K562 (cell line): ENCODE measurements around the gene COL4A2. TPM values are rescaled to one million over a fixed set of nuclear protein-coding genes. Genes with fewer than 3 reads are reported as not detected.

ENCODE experiments used
- ARID2 ChIP-seq: fragments of 450-650 bp; IDR thresholded peaks from 2 replicates; pipeline ENCODE4 v1.6.1; 2017; ENCODE audit warnings: antibody characterized with exemption, mild to moderate bottlenecking
- CHD1 ChIP-seq: fragments of 200-600 bp; sonication (generic); IDR thresholded peaks from one replicate; pipeline ENCODE4 v1.6.1; 2012; ENCODE audit warnings: mild to moderate bottlenecking, moderate library complexity, low read length, inconsistent platforms
- ETS1 ChIP-seq: conservative IDR thresholded peaks from 2 replicates; pipeline ENCODE4 v1.6.1; 2011; ENCODE audit warnings: low read depth, mild to moderate bottlenecking, low read length; ENCODE audit not compliant: control insufficient read depth
- ETV5 ChIP-seq: sonication (generic); formaldehyde crosslinking; IDR thresholded peaks from 2 replicates; pipeline ENCODE4 v1.4.0; 2020; ENCODE audit warnings: low read depth, mild to moderate bottlenecking, missing genetic modification reagents
- FOXM1 ChIP-seq, 2 experiments: fragments of 450-650 bp in 1 of 2; sonication (generic) in 1 of 2; formaldehyde crosslinking in 1 of 2; IDR thresholded peaks; 2 replicates each; pipeline versions ENCODE4 v1.6.1 to v1.9.0; 2017 to 2022; ENCODE audit warnings: low read depth in 2 of 2, mild to moderate bottlenecking in 2 of 2, missing genetic modification reagents in 1 of 2, moderate library complexity in 1 of 2
- HNRNPK ChIP-seq: fragments of 200-400 bp; formaldehyde crosslinking; IDR thresholded peaks from one replicate; pipeline ENCODE4 v1.6.1; 2018; ENCODE audit warnings: mild to moderate bottlenecking, low read depth, low read length; ENCODE audit not compliant: poor library complexity, severe bottlenecking
- HSF4 ChIP-seq: fragments of 250-450 bp; sonication (Bioruptor Pico); IDR thresholded peaks from 2 replicates; pipeline ENCODE4 v2.1.2; 2022; ENCODE audit warnings: mild to moderate bottlenecking, moderate library complexity, borderline replicate concordance
- KAT7 ChIP-seq: sonication (generic); formaldehyde crosslinking; IDR thresholded peaks from 2 replicates; pipeline ENCODE4 v1.8.0; 2022; ENCODE audit warnings: missing genetic modification reagents, mild to moderate bottlenecking, borderline replicate concordance
- MLLT1 ChIP-seq, 2 experiments: fragments of 450-650 bp; IDR thresholded peaks; 2 replicates each; pipeline ENCODE4 v1.6.1; 2016
- NR0B1 ChIP-seq: fragments of 450-650 bp; IDR thresholded peaks from one replicate; pipeline ENCODE4 v1.6.1; 2018; ENCODE audit warnings: mild to moderate bottlenecking, moderate library complexity; ENCODE audit not compliant: partially characterized antibody
- PRPF4 ChIP-seq: fragments of 200-400 bp; formaldehyde crosslinking; IDR thresholded peaks from one replicate; pipeline ENCODE4 v1.6.1; 2017; ENCODE audit warnings: low read length, low read depth, mild to moderate bottlenecking; ENCODE audit not compliant: insufficient read depth, poor library complexity, severe bottlenecking
- PYGO2 ChIP-seq: fragments of 450-650 bp; IDR thresholded peaks from 2 replicates; pipeline ENCODE4 v1.6.1; 2016; ENCODE audit warnings: mild to moderate bottlenecking, missing genetic modification characterization, moderate library complexity, missing compliant biosample characterization
- RBFOX2 ChIP-seq: fragments of 200-400 bp; formaldehyde crosslinking; IDR thresholded peaks from 2 replicates; pipeline ENCODE4 v1.6.1; 2017; ENCODE audit warnings: low read depth, mild to moderate bottlenecking, low read length, moderate library complexity
- RBM25 ChIP-seq: fragments of 200-400 bp; formaldehyde crosslinking; IDR thresholded peaks from 2 replicates; pipeline ENCODE4 v1.6.1; 2018; ENCODE audit warnings: low read length, low read depth, moderate library complexity; ENCODE audit not compliant: severe bottlenecking
- SMARCA5 ChIP-seq: fragments of 450-650 bp; IDR thresholded peaks from 2 replicates; pipeline ENCODE4 v1.6.1; 2016
- SMC3 ChIP-seq: conservative IDR thresholded peaks from 2 replicates; pipeline ENCODE4 v1.6.1; 2011; ENCODE audit warnings: low read depth, low read length, improper control_type of control experiment; ENCODE audit not compliant: insufficient read depth
- SP2 ChIP-seq: IDR thresholded peaks from 2 replicates; pipeline ENCODE4 v1.6.1; 2011; ENCODE audit warnings: mild to moderate bottlenecking, low read depth, low read length, moderate library complexity; ENCODE audit not compliant: poor library complexity, severe bottlenecking; ENCODE audit errors: extremely low read depth
- TAF7 ChIP-seq: fragments of 450-650 bp; IDR thresholded peaks from 2 replicates; pipeline ENCODE4 v1.6.1; 2016; ENCODE audit warnings: missing genetic modification characterization, missing compliant biosample characterization
- TCF7 ChIP-seq: sonication (generic); IDR thresholded peaks from 2 replicates; pipeline ENCODE4 v1.6.1; 2016; ENCODE audit warnings: antibody characterized with exemption, borderline replicate concordance
- YBX1 ChIP-seq: fragments of 450-650 bp; IDR thresholded peaks from 2 replicates; pipeline ENCODE4 v1.7.1; 2016; ENCODE audit warnings: mild to moderate bottlenecking
- ZFX ChIP-seq: sonication (generic); formaldehyde crosslinking; IDR thresholded peaks from 2 replicates; pipeline ENCODE4 v1.8.0; 2022; ENCODE audit warnings: mild to moderate bottlenecking, missing genetic modification reagents, moderate library complexity
- ZKSCAN1 ChIP-seq: fragments of 150-350 bp; IDR thresholded peaks from 2 replicates; pipeline ENCODE4 v1.6.1; 2016; ENCODE audit warnings: low read depth, low read length
- ZNF75A ChIP-seq: fragments of 450-650 bp; formaldehyde crosslinking; IDR thresholded peaks from 2 replicates; pipeline ENCODE4 v1.4.0; 2020; ENCODE audit warnings: mild to moderate bottlenecking
- ZNF764 ChIP-seq: fragments of 250-450 bp; sonication (Bioruptor Pico); IDR thresholded peaks from 2 replicates; pipeline ENCODE4 v1.4.0; 2020; ENCODE audit warnings: low read depth, mild to moderate bottlenecking, moderate library complexity
- ZNF77 ChIP-seq: fragments of 250-450 bp; sonication (Bioruptor Pico); IDR thresholded peaks from 2 replicates; pipeline ENCODE4 v1.5.0; 2020
- polyA plus RNA-seq, 8 experiments: library from polyadenylated mRNA; depleted of rRNA in 4 of 8; stranded (reverse) in 5 of 8; unstranded in 3 of 8; fragments of >200 nt; fragmentation: Nextera tagmentation in 2 of 8; fragmentation: Illumina TruSeq in 1 of 8; extraction: Ambion mirVana in 2 of 8; extraction: Trizol in 1 of 8; gene quantifications; 2 replicates each; pipeline versions ENCODE4 v1.2.1 to v1.2.3, GENCODE V29; 2011 to 2014; ENCODE audit warnings: inconsistent platforms in 1 of 8, missing spikeins in 1 of 8
- total RNA-seq, 7 experiments: library from RNA; depleted of rRNA in 6 of 7; stranded (reverse); fragments of >200 nt in 6 of 7; fragmentation: Illumina TruSeq in 2 of 7; extraction: Trizol in 2 of 7; gene quantifications; 2 replicates each; pipeline versions ENCODE4 v1.2.1 to v1.2.3, GENCODE V29; 2011 to 2021; ENCODE audit warnings: low replicate concordance in 1 of 7

COL4A2 gene
- total and polyA plus RNA-seq, 9 of the 15 experiments (the other 6 are each of a cell fraction or from before 2014, with no cell fraction given): 0.13 to 15.2 (median 8.1) TPM

GRCh38 chr13:110506396-110506795 lies 199.3 kb downstream of the COL4A2 start (continued):
- TF ChIP-seq SMC3 (no peak), SMARCA5 (no peak), ETV5 (CRISPR knock-in tag) (peak; percentile 94), MLLT1 (IDR thresholded peaks at IDR 0.05) (no peak), CHD1 (peak; percentile 6), TCF7 (peak; percentile 94), TAF7 (tag) (no peak), YBX1 (no peak), NR0B1 (no peak), ZKSCAN1 (no peak), HSF4 (CRISPR knock-in tag) (no peak), ETS1 (no peak), ZNF764 (CRISPR knock-in tag) (no peak), RBFOX2 (0 out of 2 replicates have a peak, but pooled peaks have one; percentile 38), ZFX (peak; percentile 7), PRPF4 (no peak), HNRNPK (no peak), ZNF77 (CRISPR knock-in tag) (no peak), ARID2 (no peak), RBM25 (peak; percentile 9), KAT7 (no peak), PYGO2 (tag) (no peak), FOXM1 (IDR thresholded peaks at IDR 0.05; ENCODE audit: low read depth) (no peak), FOXM1 (CRISPR knock-in tag; IDR thresholded peaks at IDR 0.05; ENCODE audit: low read depth) (0 out of 2 replicates have a peak, but pooled peaks have one; percentile 38), ZNF75A (CRISPR knock-in tag) (no peak), SP2 (no peak)
